Right atrium auricular region (tissue), 2 donors: Measurements from ENCODE around the gene SLC22A14. TPM values are rescaled to one million over a fixed set of nuclear protein-coding genes. Genes with fewer than 3 reads are reported as not detected.
"Not testable (repeated sequence)": the region's sequence is repeated elsewhere in the genome, so short reads cannot be mapped to it uniquely, and the experiment has no call there.

Source experiments
- DNase-seq: peaks from one replicate; pipeline ENCODE4 v3.0.0-alpha.2; 2019; ENCODE audit warnings: low spot score
- H3K27ac ChIP-seq, 2 donors: fragments of 200-600 bp; sonication (generic); 1 replicate in 1 of 2; 2 replicates in 1 of 2; pipeline ENCODE4 v1.5.1; 2016 to 2019
- H3K27me3 ChIP-seq, 2 donors: fragments of 200-600 bp; sonication (generic); one replicate each; pipeline versions ENCODE4 v1.5.1 to v1.6.0; 2017 to 2019
- H3K36me3 ChIP-seq: fragments of 200-600 bp; sonication (generic); one replicate; pipeline ENCODE4 v1.5.1; 2016
- H3K4me1 ChIP-seq, 2 donors: fragments of 200-600 bp; sonication (generic); one replicate each; pipeline versions ENCODE4 v1.5.1 to v1.6.0; 2017 to 2019
- H3K4me3 ChIP-seq, 2 donors: fragments of 200-600 bp; sonication (generic); 1 replicate in 1 of 2; 2 replicates in 1 of 2; pipeline ENCODE4 v1.5.1; 2017 to 2019; ENCODE audit warnings: mild to moderate bottlenecking in 1 of 2, moderate library complexity in 1 of 2
- H3K9me3 ChIP-seq, 2 donors: fragments of 200-600 bp; sonication (generic); one replicate each; pipeline ENCODE4 v1.5.1; 2019
- CTCF ChIP-seq, 2 donors: fragments of 200-600 bp; sonication (generic); IDR thresholded peaks; one replicate each; pipeline ENCODE4 v1.5.1; 2019; ENCODE audit warnings: antibody characterized with exemption in 2 of 2
- total RNA-seq, 2 donors: library from RNA; depleted of rRNA; stranded (reverse); fragments of >200 nt; gene quantifications; one replicate each; pipeline ENCODE4 v1.1.0, GENCODE V29; 2016

The SLC22A14 gene
- total RNA-seq, 2 donors from 2014 or later = not detected

- no peak overlapping the region for H3K27ac ChIP-seq
- no peaks in the 10 kb centered on the region for H3K4me1 ChIP-seq
- no peak for TF ChIP-seq CTCF (IDR thresholded peaks at IDR 0.05)
- no peaks in the 10 kb centered on the region for H3K27me3 ChIP-seq
- no peaks in the 10 kb centered on the region for H3K9me3 ChIP-seq
- no peak for DNase-seq
- no peaks in the 10 kb centered on the region for H3K36me3 ChIP-seq
- H3K4me3 ChIP-seq = no peak overlapping the region
Observed at GRCh38 chr3:38283810-38284755, 2.0 kb downstream of the SLC22A14 start.

- Histone ChIP-seq H3K27ac (no peak overlapping the region), H3K36me3 (no peaks in the 10 kb centered on the region), H3K4me3 (no peak overlapping the region), H3K27me3 (no peaks in the 10 kb centered on the region), H3K4me1 (no peaks in the 10 kb centered on the region), H3K9me3 (no peaks in the 10 kb centered on the region)
- no peak for TF ChIP-seq CTCF (IDR thresholded peaks at IDR 0.05)
- no peak for DNase-seq
Observed at GRCh38 chr3:38284756-38285150, 2.7 kb downstream of the SLC22A14 start.

GRCh38 chr3:38289286-38290217, 7.5 kb downstream of the SLC22A14 start:
- H3K27ac ChIP-seq, H3K36me3 ChIP-seq, H3K4me1 ChIP-seq, H3K4me3 ChIP-seq, H3K27me3 ChIP-seq, DNase-seq, H3K9me3 ChIP-seq: not testable (repeated sequence)

GRCh38 chr3:38297053-38297452, 15.0 kb downstream of the SLC22A14 start:
- H3K36me3 ChIP-seq, H3K9me3 ChIP-seq, H3K27me3 ChIP-seq, H3K4me1 ChIP-seq, H3K4me3 ChIP-seq, H3K27ac ChIP-seq, DNase-seq: not testable (repeated sequence)

GRCh38 chr3:38297537-38297936, 15.4 kb downstream of the SLC22A14 start:
- DNase-seq = no peak
- H3K4me1 ChIP-seq = no peaks in the 10 kb centered on the region

More at GRCh38 chr3:38297537-38297936, 15.4 kb downstream of the SLC22A14 start:
- Histone ChIP-seq H3K27ac (no peak overlapping the region), H3K36me3 (no peaks in the 10 kb centered on the region), H3K27me3 (no peaks in the 10 kb centered on the region), H3K4me3 (no peak overlapping the region), H3K9me3 (no peaks in the 10 kb centered on the region)
- no peak for TF ChIP-seq CTCF (IDR thresholded peaks at IDR 0.05)
